Dedifferentiated amniotic fluid mesenchymal stem cell (primary cell): Measurements from ENCODE around the gene NCS1.
"Not testable (repeated sequence)": the region's sequence is repeated elsewhere in the genome, so short reads cannot be mapped to it uniquely, and the experiment has no call there.

Source experiments
- DNase-seq: peaks from one replicate; pipeline ENCODE4 v3.0.0-alpha.2; 2016; ENCODE audit errors: extremely low spot score

Gene NCS1

DNA sequence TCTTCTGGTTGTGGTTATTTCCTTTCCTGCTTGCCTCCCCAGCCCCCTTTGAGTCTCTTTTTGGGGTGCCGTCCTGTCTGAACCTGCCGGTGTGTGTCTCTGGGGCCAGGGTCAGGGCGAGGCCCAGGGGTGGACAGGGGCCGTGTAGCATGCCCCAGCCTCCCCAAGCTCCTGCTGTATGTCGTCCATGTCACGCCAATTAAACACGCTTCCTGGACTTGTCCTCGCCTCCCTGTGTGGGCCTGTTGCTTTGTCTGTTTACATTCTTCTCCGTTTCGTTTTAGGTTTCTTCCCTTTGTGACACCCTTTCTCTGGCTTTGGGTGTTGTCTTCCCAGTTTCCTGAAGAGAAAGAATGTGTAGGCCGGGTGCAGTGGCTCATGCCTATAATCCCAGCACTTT is 64.9 kb downstream of the NCS1 start:
- no peak for DNase-seq

DNA sequence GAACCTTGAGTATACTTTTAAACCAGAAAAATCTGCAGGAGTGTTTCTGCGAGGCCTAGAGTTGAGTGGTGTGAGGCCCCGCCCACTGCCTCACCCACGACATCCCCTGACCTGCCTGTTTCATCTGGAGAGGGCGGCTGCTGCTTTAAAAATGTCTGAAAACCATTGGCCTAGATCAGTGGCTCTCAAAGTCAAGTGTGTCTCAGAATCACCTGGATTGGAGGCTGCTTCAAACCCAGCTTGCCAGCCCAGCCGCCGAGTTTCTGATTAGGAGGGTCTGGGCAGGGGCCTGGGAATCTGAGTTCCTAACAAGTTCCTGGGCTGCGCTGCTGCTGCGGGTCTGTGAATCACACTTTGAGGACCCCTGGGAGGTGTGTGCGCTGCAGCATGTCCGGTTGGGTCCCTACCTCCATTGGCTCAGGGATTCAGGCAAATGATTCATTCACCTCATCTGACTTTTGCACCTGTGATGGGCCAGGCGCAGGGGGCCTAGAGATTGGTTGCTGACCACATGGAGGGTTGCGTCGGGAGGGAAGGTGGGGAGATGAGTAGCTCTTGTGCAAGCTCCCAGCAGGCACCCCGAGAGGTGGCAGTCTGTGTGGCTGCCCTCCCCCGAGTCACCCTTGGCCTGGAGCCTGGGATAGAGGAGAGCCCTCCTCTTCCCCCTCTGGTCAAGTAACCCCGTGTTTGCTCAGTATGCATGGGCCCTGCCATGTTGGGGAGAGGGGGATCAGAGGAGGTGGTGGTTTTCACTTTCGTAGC is 65.7 kb downstream of the NCS1 start:
- DNase-seq = no peak

DNA sequence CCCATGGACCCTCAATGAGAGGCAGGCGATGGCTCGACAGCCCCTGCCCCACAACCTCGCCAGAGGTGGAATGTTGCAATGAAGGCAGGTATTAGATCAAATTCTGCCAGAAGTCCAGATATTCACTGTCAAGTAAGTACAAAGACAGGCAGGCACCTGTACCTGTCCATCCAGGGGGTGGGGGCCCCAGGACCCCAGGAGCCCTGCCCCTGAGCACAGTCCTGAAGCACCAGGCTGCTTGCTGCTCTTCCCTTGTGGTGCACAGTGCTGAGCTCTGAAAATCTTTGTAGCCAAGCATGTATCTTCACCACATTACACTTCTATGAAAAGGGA is 67.1 kb downstream of the NCS1 start:
- no peak for DNase-seq

DNA sequence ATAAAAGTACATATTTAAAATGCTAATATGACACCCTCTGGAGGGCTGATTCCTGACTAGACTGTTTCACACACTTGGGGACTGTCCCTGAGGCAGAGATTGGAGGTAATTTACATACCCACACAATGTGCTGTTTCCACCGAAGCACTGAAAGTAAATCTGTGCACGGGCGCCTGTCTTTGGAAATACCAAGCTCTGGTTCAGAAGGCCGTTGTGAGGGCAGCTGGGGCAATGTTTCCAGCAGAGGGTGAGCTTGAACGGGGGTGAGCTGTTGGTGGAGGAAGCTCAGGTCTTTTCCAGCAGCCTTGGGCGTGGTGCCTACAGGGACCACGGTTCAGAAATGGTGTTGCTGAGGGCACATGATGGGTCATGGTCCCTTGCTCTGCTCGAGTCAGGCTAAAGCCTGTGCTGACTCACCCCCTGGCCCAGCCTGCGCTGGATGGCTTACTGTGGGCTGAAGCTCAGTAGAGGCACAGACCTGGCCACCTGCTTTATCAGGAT is 67.6 kb downstream of the NCS1 start:
- no peak for DNase-seq

DNA sequence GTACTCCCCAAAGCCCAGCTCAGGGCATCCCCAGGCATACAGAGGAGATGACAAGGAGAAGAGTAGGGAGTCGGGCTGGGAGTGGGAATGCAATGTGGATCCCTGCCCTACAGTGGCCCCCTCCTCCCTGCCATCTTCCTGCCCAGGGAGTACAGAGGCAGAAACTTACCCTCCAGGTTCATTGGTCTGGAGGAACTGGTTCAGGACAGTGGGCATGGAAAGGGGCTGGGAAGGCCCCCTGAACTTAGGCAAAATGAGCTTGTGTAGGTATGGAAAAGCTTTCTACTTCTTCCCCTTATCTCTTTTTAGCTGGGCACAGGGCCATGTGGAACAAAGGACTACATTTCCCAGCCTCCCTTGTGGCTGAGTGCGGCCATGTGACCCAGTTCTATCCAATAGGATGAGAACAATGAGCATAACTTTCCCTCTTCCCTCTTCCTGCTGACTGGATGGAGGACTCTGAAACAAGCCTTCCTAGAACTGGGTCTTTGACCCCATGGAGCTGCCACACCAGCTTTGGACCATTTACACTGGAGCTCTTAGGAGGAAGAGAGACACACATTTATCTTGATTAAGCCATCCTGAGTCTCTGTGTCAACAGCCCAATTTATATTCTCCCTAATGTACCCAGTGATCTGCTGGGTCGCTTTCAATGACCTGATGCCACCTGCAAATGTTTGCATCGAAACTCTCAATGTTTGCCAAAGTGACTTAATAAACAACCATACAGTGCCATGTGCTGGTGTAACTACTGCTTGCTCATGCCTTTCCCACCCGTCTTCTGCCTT is 68.4 kb downstream of the NCS1 start:
- DNase-seq = peak; percentile 34

DNA sequence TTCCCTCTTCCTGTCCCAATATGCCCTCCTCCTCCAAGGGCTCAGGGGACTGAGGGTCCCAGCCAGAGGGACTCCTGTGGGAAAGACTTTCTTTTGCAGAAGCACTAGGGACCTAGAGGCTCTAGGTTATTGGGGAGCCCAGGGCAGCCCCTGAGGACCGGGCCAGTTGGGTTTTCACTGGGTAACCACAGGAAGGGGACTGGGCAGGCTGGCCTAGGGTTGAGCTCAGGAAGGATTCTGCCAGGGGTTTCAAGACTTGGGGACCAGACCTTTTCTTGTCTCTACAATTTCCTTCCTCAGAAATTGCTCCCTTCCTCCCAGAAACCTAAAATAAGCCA is 69.0 kb downstream of the NCS1 start:
- no peak for DNase-seq

DNA sequence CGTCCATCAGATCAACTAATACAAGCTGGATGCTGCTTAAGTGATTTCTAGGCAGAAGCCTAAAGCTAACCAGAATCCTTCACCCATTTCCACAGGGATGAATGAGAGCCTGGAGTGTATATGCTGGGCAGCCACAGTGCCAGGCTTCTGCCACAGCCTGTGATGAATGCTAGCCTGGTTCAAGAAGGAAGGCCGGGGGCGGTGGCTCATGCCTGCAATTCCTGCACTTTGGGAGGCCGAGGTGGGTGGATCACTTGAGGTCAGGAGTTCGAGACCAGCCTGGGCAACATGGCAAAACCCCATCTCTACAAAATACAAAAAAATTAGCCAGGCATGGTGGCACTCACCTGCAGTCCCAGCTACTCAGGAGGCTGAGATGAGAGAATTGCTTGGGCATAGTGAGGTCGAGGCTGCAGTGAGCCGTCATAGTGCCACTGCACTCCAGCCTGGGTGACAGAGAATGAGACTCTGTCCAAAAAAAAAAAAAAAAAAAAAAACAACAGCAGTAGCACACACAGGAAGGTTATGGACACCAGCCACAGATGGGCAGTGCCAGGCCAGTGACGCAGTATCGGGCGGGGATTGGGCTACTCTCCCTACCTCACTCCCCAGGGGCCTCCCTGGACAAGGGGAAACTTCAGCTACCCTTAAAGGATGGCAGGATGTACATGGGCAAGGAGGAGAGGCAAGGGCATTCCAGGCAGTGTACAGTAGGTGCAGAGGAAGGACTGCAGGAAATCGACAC is 70.2 kb downstream of the NCS1 start:
- no peak for DNase-seq

DNA sequence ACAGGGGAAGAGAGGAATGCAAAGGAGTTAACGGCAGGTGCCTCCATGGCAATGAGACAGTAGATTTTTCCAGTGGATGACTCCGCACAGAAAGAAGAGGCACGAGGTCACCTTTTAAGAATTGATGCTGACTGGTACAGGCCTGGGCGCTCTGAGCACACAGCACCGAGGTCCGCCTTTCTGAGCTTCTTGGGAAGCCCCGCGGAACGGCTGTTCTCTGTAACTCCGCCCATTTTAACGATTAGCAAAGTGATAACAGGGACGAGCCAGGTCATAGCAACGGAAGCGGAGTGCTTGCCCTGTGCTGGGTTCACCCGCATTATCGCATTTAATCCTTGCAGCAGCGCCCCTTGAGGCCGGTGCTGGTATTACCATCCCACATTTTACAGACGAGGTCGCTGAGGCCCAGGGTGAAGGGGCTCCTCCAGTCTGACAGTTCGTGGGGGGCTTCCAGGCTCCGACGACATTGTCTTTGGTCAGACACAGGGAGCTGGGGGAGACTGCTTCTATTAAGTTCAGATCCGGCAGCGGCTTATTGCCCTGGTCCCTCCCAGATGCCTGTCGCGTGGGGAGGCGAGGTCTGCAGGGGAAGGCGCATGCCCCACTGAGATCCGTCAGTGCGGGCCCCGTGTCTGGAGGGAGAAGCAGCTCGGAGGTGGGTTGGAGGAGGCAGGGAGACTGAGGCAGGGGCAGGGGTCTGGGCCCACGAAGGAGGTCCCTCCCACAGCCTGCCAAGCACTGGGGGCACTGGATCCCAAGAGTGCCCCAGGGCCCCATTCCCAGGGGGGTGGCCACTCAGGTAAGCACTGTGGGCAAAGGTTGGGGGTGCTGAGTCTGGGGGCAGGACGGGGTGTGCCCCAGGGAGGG is 71.0 kb downstream of the NCS1 start:
- peak; percentile 39 for DNase-seq

DNA sequence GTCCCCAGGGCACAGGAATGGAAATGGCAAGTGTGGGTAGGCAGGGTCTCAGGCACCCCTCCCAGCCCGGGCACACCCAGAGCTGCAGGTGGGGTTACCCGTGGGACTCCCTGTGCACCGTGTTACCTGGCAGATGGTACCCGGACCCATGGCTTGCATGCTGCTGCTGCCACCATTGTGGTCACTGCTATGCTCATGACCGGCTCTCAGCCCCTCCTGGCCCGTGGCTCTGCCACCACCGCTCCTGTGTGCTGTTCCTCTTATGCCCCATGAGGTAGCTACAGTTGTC is 71.6 kb downstream of the NCS1 start:
- DNase-seq = no peak

DNA sequence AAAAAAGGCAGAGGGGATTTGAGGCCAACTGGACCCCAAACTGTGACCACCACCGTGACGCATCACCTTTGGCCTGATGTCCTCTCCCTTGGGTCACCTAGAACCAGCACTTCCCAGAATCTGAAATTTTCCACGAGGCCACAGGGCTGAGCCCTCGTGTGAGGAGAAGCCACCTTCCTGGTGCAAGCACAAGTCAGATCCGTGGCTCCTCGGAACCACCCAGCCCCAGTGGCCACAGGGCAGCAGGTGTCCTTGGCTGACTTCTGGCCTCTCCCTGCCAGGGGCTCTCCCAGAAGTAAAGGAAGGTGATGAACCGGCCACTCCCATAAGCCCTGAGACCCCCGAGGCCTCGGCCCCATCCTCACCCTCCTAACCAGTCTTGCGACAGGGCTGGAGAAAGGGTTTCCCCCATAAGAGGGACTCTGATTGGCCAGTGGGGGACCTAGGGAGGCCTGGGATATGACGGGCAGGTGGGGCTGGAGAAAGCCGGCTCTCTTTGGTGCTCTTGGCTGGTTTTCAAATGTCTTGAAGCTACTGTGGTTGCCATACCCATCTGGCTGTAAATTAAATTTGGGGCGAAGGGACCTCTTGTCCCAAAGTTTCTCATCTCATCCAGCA is 72.5 kb downstream of the NCS1 start:
- no peak for DNase-seq

DNA sequence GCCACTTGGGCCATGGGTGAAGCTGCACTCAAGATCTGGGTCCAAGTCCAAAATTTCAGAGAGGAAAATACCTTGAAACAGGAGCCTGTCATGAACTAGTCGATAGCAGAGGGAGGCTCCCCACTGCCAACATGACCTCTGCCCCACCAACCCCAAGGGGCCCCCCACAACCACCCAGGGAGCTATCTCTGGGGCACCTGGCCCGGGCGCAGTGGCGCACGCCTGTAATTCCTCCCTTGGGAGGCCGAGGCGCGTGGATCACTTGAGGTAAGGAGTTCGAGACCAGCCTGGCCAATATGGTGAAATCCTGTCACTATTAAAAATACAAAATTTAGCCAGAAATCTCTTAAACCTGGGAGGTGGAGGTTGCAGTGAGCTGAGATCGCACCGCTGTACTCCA is 73.3 kb downstream of the NCS1 start:
- DNase-seq = no peak

DNA sequence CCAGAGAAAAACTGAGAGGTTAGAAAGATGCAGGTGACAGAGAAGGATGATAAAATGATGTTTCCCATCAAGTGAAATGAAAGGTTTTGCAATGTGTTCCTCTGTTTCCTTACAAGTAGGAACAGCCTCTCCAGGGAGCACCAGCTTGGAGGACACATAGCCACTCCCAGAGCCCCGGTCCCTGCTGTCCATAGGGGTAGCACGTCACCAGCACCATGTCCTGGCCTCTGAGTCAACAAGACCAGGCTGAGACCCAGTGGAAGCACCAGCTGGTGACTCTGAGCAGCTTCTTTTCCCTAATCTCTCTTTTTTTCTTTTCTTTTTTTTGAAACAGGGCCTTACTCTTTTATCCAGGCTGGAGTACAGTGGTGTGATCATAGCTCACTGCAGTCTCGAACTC is 73.9 kb downstream of the NCS1 start:
- DNase-seq = no peak

DNA sequence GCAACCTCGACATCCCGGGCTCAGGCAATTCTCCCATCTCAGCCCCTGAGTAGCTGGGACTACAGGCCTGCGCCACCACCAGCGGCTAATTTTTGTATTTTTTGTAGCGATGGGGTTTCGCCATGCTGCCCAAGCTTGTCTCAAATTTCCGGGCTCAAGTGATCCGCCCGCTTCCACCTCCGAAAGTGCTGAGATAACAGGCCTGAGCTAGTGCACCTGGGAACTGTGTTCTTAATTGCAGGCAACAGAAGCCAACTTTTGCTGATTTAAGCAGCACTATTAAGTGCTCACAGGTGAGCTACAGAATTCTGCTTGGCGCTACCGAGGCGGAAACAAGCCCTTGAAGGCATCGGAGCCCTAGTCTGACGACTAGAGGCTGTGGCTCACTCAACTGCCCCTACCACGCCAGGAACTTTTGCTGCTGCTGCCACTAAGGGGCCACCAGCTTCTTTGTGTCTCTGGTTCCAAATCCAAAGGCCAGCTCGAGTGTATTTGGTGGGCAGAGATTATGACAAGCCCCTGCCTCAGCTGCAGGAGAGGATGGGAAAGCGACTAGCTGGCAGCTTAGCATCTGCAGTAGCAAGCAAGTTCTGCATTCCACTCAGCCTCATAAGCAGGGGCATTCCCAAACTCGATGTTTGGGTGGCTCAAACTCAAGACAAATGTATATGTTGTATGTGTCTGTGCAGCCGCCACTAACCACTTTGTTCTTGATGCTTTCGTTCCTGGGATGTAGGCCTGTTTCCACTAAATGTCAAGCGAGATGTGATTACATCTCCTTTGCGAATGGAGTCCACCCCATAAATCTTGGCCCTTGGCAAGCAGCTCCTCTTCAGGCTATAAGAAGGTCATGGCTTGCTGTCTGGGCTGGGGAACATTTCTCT is 82.8 kb downstream of the NCS1 start:
- no peak for DNase-seq

DNA sequence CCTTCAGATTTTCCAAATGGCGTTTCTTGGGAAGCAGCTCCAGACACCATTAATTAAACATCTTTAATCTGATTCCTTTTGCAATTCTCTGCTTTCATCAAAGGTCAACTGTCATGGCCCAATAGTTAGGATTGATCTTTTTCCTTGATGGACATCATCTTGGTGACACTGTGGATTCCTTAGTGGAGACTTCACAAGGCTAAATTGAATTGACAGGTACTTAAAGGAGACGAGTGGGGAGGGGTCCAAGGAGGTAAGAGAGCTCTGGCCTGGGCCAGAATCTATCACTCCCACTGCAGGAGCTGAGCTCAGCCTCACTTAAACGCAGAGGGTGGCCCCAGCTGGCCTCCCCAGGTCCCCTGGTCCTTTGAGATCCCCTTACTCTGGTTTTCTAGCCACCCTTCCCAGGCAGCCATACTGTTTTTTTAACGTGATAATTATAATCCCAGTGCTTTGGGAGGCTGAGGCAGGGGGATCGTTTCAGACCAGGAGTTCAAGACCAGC is 83.5 kb downstream of the NCS1 start:
- DNase-seq = no peak

DNA sequence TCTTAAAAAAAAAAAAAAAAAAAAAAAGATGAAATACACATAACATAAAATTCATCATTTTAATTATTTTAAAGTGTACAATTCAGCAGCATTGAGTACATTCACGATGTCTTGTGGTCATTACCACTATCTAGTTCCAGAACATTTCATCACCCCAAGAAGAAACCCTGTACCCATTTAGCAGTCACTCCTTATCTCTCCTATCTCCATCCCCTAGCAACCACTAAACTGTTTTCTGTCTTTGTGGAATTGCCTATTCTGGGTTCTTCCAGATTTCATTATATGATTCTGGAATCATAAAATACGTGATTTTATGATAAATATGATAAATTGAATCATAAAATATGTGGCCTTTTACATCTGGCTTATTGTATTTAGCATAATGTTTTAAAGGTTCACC is 84.4 kb downstream of the NCS1 start:
- DNase-seq = no peak

DNA sequence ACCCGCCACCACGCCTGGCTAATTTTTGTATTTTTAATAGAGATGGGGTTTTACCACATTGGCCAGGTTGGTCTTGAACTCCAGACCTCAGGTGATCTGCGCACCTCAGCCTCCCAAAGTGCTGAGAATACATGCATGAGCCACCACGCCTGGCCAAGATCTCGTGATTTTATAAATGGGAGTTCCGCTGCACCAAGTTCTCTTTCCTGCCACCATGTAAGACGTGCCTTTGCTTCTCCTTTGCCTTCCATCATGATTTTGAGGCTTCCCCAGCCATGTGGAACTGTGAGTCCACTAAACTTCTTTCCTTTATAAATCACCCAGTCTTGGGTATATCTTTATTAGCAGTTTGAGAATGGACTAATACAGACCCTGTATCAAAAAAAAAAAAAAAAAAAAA is 85.9 kb downstream of the NCS1 start:
- DNase-seq = not testable (repeated sequence)

DNA sequence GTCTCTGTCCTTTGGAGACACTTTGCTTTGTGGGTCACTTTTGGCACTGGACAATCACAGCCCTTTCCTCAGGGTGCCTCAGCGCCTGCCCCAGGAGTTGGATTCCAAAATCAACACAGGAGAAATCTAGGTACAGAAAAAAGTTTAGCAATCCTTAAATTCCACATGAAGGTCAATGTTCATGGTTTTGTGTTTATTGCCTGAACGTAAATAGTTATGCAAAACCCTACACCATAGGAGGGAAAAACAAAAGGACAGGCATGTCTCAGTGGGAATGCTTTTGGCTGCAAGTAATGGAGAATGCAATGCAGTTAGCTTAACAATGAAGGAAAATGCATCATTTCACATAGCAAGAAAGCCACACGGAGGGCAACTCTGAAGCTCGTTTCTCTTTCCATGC is 86.8 kb downstream of the NCS1 start:
- DNase-seq = no peak

DNA sequence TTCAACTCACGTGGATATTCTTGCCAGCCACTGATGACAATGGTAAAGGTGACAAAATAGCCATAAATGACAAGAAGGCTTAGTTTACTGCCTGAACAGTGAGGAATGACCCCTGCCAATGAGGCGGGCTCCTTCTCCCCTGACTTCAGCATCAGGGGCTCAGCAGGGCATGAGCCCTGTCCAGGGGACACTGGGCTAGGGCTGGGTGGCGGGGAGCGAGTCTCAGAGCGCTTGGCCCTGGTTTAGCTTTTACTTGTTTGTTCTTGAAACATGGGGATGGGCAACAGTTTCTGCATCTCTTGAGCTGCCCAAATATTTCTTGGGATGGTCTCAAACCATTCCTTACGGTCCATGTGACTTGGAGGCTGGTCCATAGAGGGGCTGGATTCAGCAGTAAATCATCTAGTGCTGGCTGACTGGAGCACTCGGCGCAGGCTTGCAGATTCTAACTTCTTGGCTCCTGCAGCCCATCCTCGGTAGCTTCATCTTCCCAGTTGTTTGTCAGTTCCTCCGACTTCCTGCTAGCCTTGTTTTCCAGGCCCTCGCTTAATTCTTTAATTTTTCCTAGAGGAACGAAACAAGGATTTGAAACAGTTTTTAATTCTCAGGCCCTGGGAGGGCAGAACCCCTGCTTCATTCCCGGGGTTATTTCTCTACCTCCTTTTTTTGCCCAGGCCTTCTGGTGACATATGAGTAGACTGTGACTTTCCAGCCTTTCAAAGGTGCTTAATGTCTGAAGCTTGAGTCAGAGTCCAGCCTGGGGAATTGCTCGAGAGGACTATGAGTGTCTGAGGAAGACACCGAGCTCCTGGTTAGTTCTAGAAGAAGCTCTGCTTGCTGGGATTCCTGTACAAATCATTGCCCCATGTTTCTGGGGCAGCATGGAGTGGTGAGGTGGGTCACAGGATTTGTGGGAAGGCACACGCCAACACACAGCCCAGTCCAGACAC is 88.9 kb downstream of the NCS1 start:
- no peak for DNase-seq

DNA sequence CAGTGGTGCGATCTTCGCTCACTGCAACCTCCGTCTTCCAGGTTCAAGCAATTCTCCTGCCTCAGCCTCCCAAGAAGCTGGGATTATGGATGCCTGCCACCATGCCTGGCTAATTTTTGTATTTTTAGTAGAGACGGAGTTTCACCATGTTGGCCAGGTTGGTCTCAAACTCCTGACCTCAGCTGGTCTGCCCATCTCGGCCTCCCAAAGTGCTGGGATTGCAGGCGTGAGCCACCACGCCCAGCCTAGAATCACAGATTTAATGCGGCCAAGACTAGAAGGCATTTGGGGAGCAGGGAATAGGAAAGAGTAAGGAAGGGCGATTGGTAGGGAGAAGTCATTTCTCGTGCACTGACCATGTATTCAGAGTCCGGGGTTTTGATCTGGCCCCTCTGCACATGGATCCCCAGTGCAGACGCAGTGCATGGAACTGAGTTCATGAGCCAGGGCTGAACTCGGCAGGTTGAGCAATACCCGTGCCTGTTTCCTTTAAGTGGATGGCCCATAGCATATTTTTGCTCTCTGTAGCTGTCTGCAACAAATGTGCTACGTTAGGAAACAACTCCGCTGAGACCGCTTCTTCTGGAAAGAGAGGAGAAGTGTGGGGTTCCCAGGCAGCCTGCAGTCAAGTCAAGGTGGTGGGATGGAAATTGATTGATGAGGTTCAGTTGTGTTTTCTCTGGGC is 90.0 kb downstream of the NCS1 start:
- no peak for DNase-seq
